Nephron (organoid): ENCODE measurements around the gene PGS1.

Experiments
- H3K27ac Mint-ChIP-seq, 3 experiments: 2 replicates each; pipeline ENCODE4 v1.8.0; 2020; ENCODE audit warnings: mixed read lengths in 3 of 3, mild to moderate bottlenecking in 2 of 3, moderate library complexity in 1 of 3
- H3K27me3 Mint-ChIP-seq: 2 replicates; pipeline ENCODE4 v1.8.0; 2021; ENCODE audit warnings: low read depth, mild to moderate bottlenecking, moderate library complexity, mixed read lengths
- H3K36me3 Mint-ChIP-seq: 2 replicates; pipeline ENCODE4 v1.8.0; 2020; ENCODE audit warnings: low read depth, mixed read lengths
- H3K4me1 Mint-ChIP-seq: 2 replicates; pipeline ENCODE4 v1.8.0; 2020; ENCODE audit warnings: mixed read lengths
- H3K4me3 Mint-ChIP-seq, 3 experiments: 2 replicates each; pipeline ENCODE4 v1.8.0; 2020; ENCODE audit warnings: mild to moderate bottlenecking in 3 of 3, mixed read lengths in 3 of 3, moderate library complexity in 2 of 3
- H3K9me3 Mint-ChIP-seq: 2 replicates; pipeline ENCODE4 v1.8.0; 2020; ENCODE audit warnings: mixed read lengths
- TF ChIP-seq, protein P1 (sequence below), 3 experiments: fragments of 200-600 bp; sonication (generic); IDR thresholded peaks; one replicate each; pipeline ENCODE4 v1.5.0; 2021; ENCODE audit warnings: antibody characterized with exemption in 3 of 3; ENCODE audit not compliant: unreplicated experiment in 3 of 3

Gene PGS1

DNA sequence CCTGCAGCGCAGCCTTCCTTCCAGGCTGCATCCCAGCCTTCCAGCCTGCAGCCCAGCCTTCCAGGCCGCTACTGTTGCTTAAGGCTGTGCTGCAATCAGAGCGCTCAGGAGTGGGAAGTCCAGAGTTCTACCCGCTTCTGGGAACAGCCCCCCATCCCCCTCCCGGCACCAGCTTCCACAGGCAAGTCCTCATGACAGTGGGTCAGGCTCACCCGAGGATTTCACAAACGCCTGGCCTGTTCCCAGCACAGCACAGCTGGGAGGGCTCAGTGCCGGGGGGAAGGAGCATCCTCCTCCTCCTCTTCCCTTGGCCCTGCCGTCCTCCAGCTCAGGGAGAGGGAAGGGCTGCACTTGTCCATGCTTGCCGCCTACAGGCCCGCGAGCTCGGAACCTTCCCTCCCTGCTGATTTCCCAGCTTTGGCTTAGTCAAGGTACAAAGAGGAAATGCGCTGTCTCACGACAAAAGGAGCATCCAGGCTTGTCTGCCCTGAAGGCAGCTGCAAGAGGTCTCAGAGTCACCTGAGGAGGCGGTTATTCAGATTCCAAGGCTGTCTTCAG is 26.9 kb upstream of the PGS1 start:
- Mint-ChIP-seq H3K4me3 (peak overlapping the region; percentile 70 to 85 (median 82)), H3K27me3 (peaks cover 22% of the 10 kb centered on the region), H3K9me3 (no peaks in the 10 kb centered on the region), H3K4me1 (peaks cover 67% of the 10 kb centered on the region), H3K27ac (peak overlapping the region; percentile 92 to 96 (median 93)), H3K36me3 (peaks cover 4% of the 10 kb centered on the region)
- TF ChIP-seq, protein P1, sequence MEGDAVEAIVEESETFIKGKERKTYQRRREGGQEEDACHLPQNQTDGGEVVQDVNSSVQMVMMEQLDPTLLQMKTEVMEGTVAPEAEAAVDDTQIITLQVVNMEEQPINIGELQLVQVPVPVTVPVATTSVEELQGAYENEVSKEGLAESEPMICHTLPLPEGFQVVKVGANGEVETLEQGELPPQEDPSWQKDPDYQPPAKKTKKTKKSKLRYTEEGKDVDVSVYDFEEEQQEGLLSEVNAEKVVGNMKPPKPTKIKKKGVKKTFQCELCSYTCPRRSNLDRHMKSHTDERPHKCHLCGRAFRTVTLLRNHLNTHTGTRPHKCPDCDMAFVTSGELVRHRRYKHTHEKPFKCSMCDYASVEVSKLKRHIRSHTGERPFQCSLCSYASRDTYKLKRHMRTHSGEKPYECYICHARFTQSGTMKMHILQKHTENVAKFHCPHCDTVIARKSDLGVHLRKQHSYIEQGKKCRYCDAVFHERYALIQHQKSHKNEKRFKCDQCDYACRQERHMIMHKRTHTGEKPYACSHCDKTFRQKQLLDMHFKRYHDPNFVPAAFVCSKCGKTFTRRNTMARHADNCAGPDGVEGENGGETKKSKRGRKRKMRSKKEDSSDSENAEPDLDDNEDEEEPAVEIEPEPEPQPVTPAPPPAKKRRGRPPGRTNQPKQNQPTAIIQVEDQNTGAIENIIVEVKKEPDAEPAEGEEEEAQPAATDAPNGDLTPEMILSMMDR (IDR thresholded peaks at IDR 0.05; ENCODE audit: unreplicated experiment in 3 of 3), result no peak

DNA sequence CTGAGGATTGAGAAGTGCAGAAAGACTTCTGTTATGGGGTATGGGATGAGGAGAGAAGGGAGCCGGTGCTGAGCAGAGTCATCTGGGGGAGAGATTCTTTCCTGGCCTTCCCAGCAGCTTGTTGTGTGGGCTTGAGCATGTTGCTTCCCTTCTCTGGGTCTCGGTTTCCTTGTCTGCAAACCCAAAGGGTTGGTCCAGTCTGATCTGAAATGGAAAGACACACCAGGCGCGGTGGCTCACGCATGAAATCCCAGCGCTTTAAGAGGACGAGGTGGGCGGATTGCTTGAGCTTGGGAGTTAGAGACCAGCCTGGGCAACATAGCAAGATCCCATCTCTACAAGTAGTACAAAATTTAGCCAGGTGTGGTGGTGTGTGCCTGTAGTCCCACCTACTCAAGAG is 24.6 kb upstream of the PGS1 start:
- H3K4me3 Mint-ChIP-seq, result peak overlapping the region; percentile 84 to 88 (median 87)
- peaks cover 72% of the 10 kb centered on the region for H3K4me1 Mint-ChIP-seq
- peaks cover 39% of the 10 kb centered on the region for H3K27me3 Mint-ChIP-seq
- TF ChIP-seq, protein P1 (IDR thresholded peaks at IDR 0.05; ENCODE audit: unreplicated experiment in 3 of 3), result no peak
- no peaks in the 10 kb centered on the region for H3K9me3 Mint-ChIP-seq
- peak overlapping the region; percentile 98 for H3K27ac Mint-ChIP-seq
- peaks cover 12% of the 10 kb centered on the region for H3K36me3 Mint-ChIP-seq

GRCh38 chr17:78355045-78355641 is 23.3 kb upstream of the PGS1 start:
- Mint-ChIP-seq H3K4me1 (peaks cover 63% of the 10 kb centered on the region), H3K36me3 (peaks cover 12% of the 10 kb centered on the region), H3K27me3 (peaks cover 37% of the 10 kb centered on the region), H3K4me3 (peak overlapping the region; percentile 57 to 71 (median 67)), H3K27ac (peak overlapping the region in 2 of 3 experiments; percentile 47 to 98), H3K9me3 (no peaks in the 10 kb centered on the region)
- TF ChIP-seq, protein P1 (IDR thresholded peaks at IDR 0.05; ENCODE audit: unreplicated experiment in 3 of 3), result no peak

DNA sequence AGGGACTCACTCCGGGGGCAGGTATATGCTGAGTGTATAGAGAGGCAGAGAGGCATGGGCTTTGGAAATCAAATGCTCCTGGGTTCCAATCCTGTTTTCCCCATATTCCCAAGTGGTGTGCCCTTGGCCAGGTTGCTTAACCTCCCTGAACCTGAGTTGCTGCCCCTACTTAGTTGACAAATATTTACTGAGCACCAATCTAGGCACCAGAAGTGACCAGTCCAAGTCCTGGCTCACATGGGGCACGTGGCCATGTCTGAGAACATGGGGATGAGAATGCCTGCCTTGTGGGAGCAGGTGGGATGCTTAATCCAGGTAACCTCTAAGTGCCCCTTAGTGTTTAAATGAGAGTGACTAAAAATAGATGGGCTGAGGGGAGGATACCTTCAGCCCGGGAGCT is 22.7 kb upstream of the PGS1 start:
- Mint-ChIP-seq H3K27ac (peak overlapping the region in 2 of 3 experiments; percentile 43 to 47), H3K36me3 (peaks cover 12% of the 10 kb centered on the region), H3K27me3 (peaks cover 34% of the 10 kb centered on the region), H3K4me3 (peak overlapping the region; percentile 57 to 71 (median 67)), H3K4me1 (peaks cover 60% of the 10 kb centered on the region), H3K9me3 (no peaks in the 10 kb centered on the region)
- TF ChIP-seq, protein P1 (IDR thresholded peaks at IDR 0.05; ENCODE audit: unreplicated experiment in 3 of 3), result no peak

- peak overlapping the region; percentile 57 to 81 (median 70) for H3K4me3 Mint-ChIP-seq
- H3K36me3 Mint-ChIP-seq, result peaks cover 12% of the 10 kb centered on the region
- peaks cover 58% of the 10 kb centered on the region for H3K4me1 Mint-ChIP-seq
- no peaks in the 10 kb centered on the region for H3K9me3 Mint-ChIP-seq
- peaks cover 34% of the 10 kb centered on the region for H3K27me3 Mint-ChIP-seq
- H3K27ac Mint-ChIP-seq, result peak overlapping the region in 2 of 3 experiments; percentile 43 to 55
- TF ChIP-seq, protein P1 (IDR thresholded peaks at IDR 0.05; ENCODE audit: unreplicated experiment in 3 of 3), result no peak
Observed at GRCh38 chr17:78356101-78356713, 22.2 kb upstream of the PGS1 start.
